ENCODE data around the gene MPHOSPH6. TPM values are rescaled to one million over a fixed set of nuclear protein-coding genes. Genes with fewer than 3 reads are reported as not detected.
"Not testable (repeated sequence)": the region's sequence is repeated elsewhere in the genome, so short reads cannot be mapped to it uniquely, and the experiment has no call there.

The MPHOSPH6 gene
- total RNA-seq (2014; rRNA removed; shearing (Covaris generic)), result 53.5 and 62.8 TPM in 2 replicates

DNA sequence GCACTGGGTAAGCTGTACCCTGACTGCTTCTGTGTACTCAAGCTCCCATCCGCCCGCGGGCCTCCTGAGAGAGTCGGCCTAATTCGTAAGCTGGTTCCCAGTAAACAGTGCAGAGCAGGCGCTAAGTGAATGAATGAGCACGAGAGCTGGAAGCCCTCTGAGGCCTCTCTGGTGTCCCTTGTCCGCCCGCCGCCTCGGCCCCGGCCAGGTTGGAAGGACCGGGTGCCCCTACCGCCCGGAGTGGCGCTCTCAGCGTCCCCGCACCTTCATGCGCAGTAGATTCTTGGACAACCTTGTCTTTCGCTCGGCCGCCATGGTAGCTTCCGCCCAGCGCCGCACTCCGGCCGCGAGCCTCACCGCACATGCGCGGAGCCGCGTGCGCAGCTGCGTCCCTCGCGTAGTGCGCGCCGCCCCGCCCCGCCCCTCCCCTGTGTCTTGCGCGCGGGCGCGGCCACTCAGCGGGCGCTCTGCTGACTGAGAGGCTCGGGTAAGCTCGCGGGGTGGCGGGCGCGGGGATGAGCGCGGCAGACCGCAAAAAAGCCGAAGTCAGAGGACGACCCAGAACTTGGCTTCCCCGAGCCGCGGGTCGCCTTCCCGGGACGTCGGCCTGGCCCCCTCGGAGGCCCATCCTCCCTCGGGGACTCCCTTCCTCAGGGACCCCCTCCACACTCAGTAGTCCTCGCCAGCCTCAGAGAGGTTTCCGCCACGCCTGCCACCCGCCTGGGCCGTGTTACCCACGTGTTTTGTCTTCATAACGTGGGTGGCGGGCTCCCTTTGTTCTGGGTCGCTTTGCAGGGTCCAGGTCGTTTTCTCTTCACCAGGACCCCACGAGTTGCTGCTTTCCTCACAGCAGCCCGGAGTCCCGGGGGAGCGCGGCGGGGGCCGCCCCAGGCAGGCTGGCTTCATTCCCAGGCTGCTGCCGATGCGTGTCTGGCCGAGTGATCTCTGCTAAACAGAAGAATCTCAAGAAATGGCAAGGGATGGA lies at the start of gene MPHOSPH6:
Gene MPHOSPH6, minus strand, starts transcription at position 364 of the 985 bp plus-strand sequence. Its CDS starts 49 bp downstream, at position 315.
- DNase-seq (ENCODE audit: low read depth), result peak; percentile 94

GRCh38 chr16:82219298-82219697 lies 49.3 kb upstream of the MPHOSPH6 start:
- no peak for DNase-seq (ENCODE audit: low read depth)

DNA sequence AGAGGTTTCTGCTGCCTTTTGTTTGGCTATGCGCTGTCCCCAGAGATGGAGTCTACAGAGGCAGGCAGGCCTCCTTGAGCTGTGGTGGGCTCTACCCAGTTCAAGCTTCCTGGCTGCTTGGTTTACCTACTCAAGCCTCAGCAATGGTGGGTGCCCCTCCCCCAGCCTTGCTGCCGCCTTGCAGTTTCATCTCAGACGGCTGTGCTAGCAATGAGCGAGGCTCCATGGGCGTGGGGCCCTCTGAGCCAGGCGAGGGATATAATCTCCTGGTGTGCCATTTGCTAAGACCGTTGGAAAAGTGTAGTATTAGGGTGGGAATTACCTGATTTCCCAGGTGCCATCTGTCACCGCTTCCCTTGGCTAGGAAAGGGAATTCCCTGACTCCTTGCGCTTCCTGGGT lies 39.3 kb upstream of the MPHOSPH6 start:
- DNase-seq (ENCODE audit: low read depth), result not testable (repeated sequence)

GRCh38 chr16:82203198-82203597 lies 33.2 kb upstream of the MPHOSPH6 start:
- no peak for DNase-seq (ENCODE audit: low read depth)

- no peak for DNase-seq (ENCODE audit: low read depth)
These were observed 31.9 kb upstream of the MPHOSPH6 start for GRCh38 chr16:82201926-82202325.

DNA sequence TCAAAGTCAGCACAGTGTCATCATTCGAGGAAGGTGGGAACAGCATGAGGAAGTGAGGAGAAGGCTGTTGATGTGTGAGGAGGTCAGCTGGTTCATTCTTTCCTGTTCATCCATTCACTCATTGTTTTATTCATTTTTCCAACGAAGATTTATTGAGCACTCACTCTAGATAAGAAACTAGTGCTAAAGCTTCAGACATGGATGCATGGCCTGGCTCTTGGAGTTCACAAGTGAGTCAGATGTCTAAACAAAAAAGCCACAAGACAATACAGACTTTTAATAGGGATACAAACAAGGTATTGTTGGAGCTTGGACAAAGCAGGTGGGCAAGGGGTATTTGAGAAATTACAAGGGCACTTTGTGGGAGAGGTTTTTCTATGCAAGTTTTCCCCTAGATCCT lies 31.3 kb upstream of the MPHOSPH6 start:
- no peak for DNase-seq (ENCODE audit: low read depth)

DNA sequence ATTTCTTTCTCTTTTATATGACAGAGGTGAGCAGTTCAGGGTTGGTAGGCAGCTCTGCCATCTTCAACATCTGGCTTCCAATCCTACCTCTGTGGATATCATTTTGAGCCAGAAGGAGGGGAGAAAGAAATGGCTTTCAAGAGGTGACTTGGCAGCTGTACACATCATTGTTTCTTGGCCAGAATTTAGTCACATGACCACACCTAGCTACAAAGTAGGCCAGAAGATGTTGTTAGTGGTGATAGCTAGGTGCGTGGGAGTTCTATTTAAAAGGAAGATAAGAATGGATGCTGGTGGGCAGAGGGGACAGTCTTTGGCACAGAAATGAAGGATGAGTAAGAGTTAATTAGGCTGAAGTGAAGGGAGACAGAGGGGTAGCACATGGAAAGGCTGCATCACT lies 29.2 kb upstream of the MPHOSPH6 start:
- peak; percentile 14 for DNase-seq (ENCODE audit: low read depth)

- no peak for DNase-seq (ENCODE audit: low read depth)
These were observed 27.7 kb upstream of the MPHOSPH6 start for GRCh38 chr16:82197540-82198240.

DNA sequence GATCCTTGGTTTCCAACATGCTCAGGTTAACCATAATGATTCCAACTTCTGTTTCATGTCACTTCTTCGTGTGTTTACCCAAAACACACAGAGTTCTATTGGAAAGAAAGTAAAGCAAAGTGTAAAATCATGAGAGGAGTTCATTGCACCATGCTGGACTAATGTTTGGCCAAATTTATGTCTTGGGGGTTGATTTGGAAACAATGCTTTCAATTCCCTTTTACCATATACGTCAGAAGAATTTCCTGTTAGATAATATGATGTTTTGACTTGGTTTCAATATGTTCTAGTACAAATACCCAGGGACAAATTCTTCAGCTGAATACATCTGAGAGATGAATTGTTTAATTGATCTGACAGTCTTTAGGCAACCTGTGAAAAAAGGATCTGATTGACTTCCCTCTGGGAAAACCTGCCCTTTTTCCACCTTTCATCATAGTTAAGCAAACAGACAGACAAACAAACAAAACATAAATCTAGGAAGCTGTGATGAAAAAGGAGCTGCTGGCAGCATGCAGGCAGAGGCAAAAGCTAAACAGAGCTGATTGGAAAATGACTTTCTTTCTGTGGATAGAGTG lies 26.0 kb upstream of the MPHOSPH6 start:
- DNase-seq (ENCODE audit: low read depth), result no peak

- DNase-seq (ENCODE audit: low read depth), result no peak
These were observed 24.1 kb upstream of the MPHOSPH6 start for GRCh38 chr16:82194086-82194485.

GRCh38 chr16:82192665-82193064 lies 22.6 kb upstream of the MPHOSPH6 start:
- peak; percentile 59 for DNase-seq (ENCODE audit: low read depth)

- DNase-seq (ENCODE audit: low read depth), result no peak
These were observed 20.4 kb upstream of the MPHOSPH6 start for GRCh38 chr16:82190386-82190785.

GRCh38 chr16:82187829-82188228 lies 17.8 kb upstream of the MPHOSPH6 start:
- DNase-seq (ENCODE audit: low read depth), result no peak

DNA sequence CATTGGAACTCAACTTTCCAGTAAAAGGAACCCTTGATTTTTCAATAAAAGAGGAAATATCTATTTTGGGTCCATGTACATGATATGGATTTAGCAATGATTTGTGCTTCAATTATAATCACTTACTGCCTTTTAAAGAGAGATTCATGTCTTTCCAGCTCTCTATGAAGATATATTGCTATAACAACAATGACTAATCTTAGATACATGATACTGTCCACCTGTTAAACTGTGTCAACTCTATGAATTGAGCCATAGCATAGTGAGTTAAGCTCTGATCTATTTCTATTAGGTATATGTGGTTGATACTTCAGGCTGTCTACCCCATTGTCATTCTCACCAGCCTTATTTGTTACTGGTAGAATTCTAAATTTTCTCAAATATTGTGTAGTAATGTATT lies 15.0 kb upstream of the MPHOSPH6 start:
- no peak for DNase-seq (ENCODE audit: low read depth)

GRCh38 chr16:82184213-82184612 lies 14.2 kb upstream of the MPHOSPH6 start:
- no peak for DNase-seq (ENCODE audit: low read depth)

DNA sequence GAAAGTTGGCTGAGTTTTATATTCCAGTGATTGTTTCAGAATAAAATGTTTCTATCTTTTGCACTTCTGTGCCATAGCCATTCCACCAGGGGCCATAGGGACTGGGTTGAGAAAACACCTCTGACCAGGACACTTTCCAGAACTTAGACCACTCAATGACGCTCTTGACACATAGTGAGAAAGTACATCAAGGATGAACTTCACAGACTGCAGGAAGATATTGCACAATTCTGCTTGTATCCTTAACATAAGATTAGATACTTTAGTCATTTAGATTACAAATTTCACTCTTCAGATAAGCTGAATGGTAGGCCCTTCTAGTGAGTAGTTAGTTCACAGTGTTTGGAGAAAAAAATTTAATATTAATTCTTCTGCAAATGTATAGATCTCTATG lies 13.0 kb upstream of the MPHOSPH6 start:
- DNase-seq (ENCODE audit: low read depth), result no peak

GRCh38 chr16:82182266-82183003 lies 12.4 kb upstream of the MPHOSPH6 start:
- no peak for DNase-seq (ENCODE audit: low read depth)

DNA sequence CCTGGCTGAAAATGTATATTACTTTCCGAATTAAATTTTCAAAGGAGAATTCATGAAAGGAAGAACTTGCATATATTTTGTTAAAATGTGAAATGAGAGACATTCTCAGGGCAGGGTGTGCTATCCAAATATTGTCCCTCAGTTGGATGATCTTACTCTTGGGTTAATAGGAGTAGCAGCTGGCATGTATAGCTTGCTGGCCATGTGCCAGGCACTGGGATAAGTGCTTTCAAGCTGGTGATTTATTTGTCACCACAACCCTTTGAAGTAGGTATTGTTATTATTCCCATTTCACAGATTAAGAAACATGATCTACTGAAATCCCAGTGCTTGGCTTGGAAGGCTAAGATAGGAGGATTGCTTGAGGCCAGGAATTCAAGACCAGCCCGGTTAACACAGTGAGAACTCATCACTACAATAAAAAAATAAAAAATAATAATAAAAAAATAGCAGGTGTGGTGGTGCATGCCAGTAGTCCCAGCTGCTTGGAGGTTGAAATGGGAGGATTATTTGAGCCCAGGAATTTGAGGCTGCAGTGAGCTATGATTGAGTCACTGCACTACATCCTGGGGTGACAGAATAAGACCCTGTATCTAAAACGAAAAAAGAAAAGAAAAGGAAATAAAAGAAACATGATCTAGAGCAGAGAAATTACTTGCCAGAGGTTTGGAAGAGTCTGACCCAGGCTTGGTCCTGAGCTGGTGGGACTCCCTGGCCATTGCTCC lies 11.6 kb upstream of the MPHOSPH6 start:
- peak; percentile 29 for DNase-seq (ENCODE audit: low read depth)

DNA sequence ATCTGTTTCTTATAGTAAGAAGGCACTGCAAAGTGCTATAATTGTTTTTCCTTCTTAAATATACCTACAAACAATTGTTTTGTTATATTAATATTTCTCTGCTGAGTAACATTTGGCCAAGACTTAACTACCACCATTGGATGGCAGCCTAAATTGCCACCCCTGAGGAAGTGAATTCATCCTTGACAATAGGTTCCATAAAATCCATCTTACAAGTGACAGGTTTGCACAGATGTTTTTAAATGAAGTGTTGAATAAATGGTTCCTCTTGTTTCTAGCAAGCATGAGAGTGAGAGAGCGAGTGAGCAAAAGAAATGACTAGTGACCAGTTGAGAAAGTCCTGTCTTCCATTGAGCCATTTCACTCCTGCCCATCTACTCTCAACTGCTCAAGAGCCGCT lies 8.3 kb upstream of the MPHOSPH6 start:
- no peak for DNase-seq (ENCODE audit: low read depth)

- DNase-seq (ENCODE audit: low read depth), result no peak
These were observed 7.5 kb upstream of the MPHOSPH6 start for GRCh38 chr16:82177555-82177954.

DNA sequence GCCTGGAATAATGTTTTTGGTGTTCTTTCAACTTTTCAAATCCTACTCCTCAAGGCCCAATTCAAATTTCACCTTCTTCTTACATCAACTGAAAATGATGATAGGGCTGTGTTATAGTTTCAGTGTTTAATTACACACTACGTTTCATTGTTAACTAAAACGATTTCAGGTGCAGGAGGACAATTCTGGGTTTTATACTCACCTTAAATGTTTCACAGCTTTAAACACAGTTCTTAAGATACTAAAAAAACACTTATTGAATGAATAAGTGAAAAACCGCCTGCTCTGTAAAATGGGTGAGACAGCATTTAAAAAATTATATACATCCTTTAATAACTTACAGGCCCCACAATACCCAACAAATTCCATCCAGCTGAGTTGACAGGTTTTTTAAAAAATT lies 6.2 kb upstream of the MPHOSPH6 start:
- no peak for DNase-seq (ENCODE audit: low read depth)
